Astrocyte (in vitro differentiated cells and primary cell): Measurements from ENCODE around the gene CTNNBIP1.

Experiments used
- EZH2 ChIP-seq: IDR thresholded peaks from 2 replicates; pipeline ENCODE4 v1.6.1; 2012; ENCODE audit warnings: mild to moderate bottlenecking, low read length, inconsistent platforms; ENCODE audit not compliant: insufficient read depth
- TF ChIP-seq, protein P1 (sequence below): IDR thresholded peaks from 2 replicates; pipeline ENCODE4 v1.5.1; 2011; ENCODE audit warnings: low read depth, mild to moderate bottlenecking, inconsistent platforms, low read length, moderate library complexity; ENCODE audit not compliant: insufficient read depth

DNA sequence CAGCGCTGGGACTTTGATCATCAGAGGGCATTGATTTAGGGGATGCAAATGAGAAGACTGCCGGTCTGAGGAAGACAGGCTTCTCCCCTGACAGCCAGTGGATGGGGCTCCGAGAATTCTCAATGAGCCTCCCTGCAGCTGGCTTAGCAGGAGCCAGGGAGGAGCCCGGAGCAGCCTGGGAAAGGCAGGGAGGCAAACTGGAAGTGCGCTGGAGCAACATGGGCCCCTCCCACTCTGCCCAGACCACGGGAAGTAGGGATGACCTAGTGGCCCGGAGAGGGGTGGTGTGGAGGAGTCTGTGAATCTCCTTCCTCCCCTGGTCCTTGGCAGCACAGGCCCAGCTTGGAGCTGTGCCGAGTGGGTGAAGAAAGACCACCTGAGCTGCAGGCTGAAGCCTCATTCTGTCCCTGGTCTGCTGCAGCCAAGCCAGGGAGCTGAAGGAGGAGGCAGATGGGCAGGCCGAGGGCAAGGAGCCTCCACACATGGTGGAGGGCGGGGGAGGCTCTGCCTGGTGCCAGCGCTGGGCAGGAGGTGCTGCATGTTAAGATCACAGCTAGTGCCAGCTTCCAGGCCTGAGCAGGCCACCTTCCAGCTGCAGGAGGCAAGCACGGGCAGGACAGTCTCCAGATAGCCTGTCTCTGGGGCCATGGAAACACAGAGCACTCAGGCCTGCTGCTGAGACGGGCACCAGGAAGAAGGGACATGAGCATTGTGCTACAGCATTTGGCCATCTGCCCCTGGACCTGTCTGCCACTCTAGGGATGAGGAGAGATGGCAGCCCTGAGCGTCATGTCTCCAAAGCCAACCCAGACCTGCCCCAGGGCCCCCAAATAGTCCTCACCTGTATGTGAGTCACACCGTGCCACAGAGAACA lies 74.1 kb downstream of the CTNNBIP1 start:
- TF ChIP-seq, protein P1, sequence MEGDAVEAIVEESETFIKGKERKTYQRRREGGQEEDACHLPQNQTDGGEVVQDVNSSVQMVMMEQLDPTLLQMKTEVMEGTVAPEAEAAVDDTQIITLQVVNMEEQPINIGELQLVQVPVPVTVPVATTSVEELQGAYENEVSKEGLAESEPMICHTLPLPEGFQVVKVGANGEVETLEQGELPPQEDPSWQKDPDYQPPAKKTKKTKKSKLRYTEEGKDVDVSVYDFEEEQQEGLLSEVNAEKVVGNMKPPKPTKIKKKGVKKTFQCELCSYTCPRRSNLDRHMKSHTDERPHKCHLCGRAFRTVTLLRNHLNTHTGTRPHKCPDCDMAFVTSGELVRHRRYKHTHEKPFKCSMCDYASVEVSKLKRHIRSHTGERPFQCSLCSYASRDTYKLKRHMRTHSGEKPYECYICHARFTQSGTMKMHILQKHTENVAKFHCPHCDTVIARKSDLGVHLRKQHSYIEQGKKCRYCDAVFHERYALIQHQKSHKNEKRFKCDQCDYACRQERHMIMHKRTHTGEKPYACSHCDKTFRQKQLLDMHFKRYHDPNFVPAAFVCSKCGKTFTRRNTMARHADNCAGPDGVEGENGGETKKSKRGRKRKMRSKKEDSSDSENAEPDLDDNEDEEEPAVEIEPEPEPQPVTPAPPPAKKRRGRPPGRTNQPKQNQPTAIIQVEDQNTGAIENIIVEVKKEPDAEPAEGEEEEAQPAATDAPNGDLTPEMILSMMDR = no peak
- no peak for TF ChIP-seq EZH2
